22Rv1 (cell line): ENCODE results near the gene GAN.

Source experiments
- ZFX ChIP-seq: fragments of 450-650 bp; IDR thresholded peaks from 2 replicates; pipeline ENCODE4 v1.6.1; 2017; ENCODE audit warnings: antibody characterized with exemption, borderline replicate concordance
- TF ChIP-seq, protein P1 (sequence below): fragments of 450-650 bp; IDR thresholded peaks from 2 replicates; pipeline ENCODE4 v1.5.1; 2017; ENCODE audit warnings: mild to moderate bottlenecking

DNA sequence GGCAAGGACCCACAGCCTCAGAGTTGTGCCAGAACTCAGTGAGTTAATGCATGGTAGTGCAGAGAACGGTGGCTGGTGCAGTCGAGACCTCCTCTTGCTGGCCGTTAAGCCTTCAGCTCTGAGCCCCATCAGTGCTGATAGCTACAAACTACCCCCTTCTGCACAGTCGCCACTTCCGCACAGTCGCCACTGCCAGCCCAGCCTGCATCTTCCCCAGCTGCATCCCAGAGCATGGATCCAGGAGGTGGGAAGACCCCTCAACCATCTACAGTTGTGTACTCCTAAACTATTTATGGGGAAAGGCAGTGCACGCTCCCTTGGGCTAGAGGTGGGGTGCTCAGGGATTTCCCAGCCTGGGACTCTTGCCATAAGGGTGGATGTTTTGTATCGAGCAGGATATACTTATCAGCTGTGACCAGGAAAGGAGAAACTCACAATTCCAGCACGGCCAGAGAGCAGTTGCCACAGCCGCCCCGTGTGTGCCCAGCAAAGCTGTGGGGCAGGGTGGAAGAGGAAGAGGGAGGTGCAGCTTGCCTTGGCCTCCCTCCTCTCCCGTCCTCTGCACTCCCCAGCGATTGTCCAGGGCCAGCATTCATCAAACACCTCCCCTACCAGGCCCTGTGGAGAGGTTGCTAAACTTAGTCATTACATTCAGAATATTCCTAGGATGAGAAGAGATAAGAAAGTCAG lies 80.3 kb downstream of the GAN start:
- TF ChIP-seq, protein P1, sequence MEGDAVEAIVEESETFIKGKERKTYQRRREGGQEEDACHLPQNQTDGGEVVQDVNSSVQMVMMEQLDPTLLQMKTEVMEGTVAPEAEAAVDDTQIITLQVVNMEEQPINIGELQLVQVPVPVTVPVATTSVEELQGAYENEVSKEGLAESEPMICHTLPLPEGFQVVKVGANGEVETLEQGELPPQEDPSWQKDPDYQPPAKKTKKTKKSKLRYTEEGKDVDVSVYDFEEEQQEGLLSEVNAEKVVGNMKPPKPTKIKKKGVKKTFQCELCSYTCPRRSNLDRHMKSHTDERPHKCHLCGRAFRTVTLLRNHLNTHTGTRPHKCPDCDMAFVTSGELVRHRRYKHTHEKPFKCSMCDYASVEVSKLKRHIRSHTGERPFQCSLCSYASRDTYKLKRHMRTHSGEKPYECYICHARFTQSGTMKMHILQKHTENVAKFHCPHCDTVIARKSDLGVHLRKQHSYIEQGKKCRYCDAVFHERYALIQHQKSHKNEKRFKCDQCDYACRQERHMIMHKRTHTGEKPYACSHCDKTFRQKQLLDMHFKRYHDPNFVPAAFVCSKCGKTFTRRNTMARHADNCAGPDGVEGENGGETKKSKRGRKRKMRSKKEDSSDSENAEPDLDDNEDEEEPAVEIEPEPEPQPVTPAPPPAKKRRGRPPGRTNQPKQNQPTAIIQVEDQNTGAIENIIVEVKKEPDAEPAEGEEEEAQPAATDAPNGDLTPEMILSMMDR: no peak
- TF ChIP-seq ZFX: no peak
